Panc1 (cell line): ENCODE measurements around the gene ATF7. TPM values are rescaled to one million over a fixed set of nuclear protein-coding genes. Genes with fewer than 3 reads are reported as not detected.

Experiments used
- ATAC-seq: fragments of 200-7000 bp; cut with Tn5 transposase; 2 replicates; pipeline ENCODE4 v1.9.1; 2020; ENCODE audit warnings: mild to moderate bottlenecking, moderate library complexity
- BruUV-seq: library from RNA; stranded (reverse); fragments of 400-500 nt; replicated peaks from 2 replicates; lab custom pipeline; 2021; lab: Mats Ljungman, UMichigan
- CTCF ChIA-PET: fragments of 300-600 bp; sonication (Branson Sonifier 250); formaldehyde crosslinking; loops from one replicate; lab custom pipeline; 2022; ENCODE audit warnings: antibody characterized with exemption; lab: Charles Lee
- POLR2A ChIA-PET: fragments of 300-600 bp; sonication (Branson Sonifier 250); formaldehyde crosslinking; loops from one replicate; lab custom pipeline; 2022; ENCODE audit warnings: antibody characterized with exemption; lab: Charles Lee
- DNase-seq: peaks from one replicate; pipeline ENCODE4 v3.0.0-alpha.2; 2010; ENCODE audit warnings: low read depth, low spot score
- H3K27ac ChIP-seq: 2 replicates; pipeline ENCODE4 v1.5.1; 2011; ENCODE audit warnings: mild to moderate bottlenecking, low read length, inconsistent platforms
- H3K27me3 ChIP-seq: fragments of 200-500 bp; sonication (Bioruptor generic); 2 replicates; pipeline ENCODE4 v1.6.0; 2014; ENCODE audit warnings: low read length, inconsistent platforms; ENCODE audit not compliant: control insufficient read depth, insufficient read depth
- H3K36me3 ChIP-seq: fragments of 200-500 bp; sonication (Bioruptor generic); 2 replicates; pipeline ENCODE4 v1.5.1; 2014; ENCODE audit warnings: inconsistent platforms, mild to moderate bottlenecking, low read length, moderate library complexity; ENCODE audit not compliant: control insufficient read depth, insufficient read depth
- H3K4me1 ChIP-seq: 2 replicates; pipeline ENCODE4 v1.5.1; 2011; ENCODE audit warnings: inconsistent platforms, mild to moderate bottlenecking, low read length, moderate library complexity; ENCODE audit not compliant: control insufficient read depth, insufficient read depth
- H3K4me3 ChIP-seq, 2 experiments: 2 replicates each; pipeline ENCODE4 v1.5.1; 2011 to 2012; ENCODE audit warnings: low read depth in 2 of 2, low read length in 2 of 2, mild to moderate bottlenecking in 2 of 2, inconsistent platforms in 1 of 2, moderate library complexity in 1 of 2
- H3K9me3 ChIP-seq: fragments of 200-500 bp; sonication (Bioruptor generic); 2 replicates; pipeline ENCODE4 v1.5.1; 2014; ENCODE audit warnings: low read depth, mild to moderate bottlenecking, inconsistent platforms, low read length, moderate library complexity; ENCODE audit not compliant: control insufficient read depth, insufficient read depth
- CTCF ChIP-seq: fragments of 450-650 bp; IDR thresholded peaks from 2 replicates; pipeline ENCODE4 v1.5.1; 2017; ENCODE audit warnings: mild to moderate bottlenecking
- POLR2AphosphoS5 ChIP-seq: IDR thresholded peaks from 2 replicates; pipeline ENCODE4 v1.6.1; 2012; ENCODE audit warnings: mild to moderate bottlenecking, low read depth, low read length, moderate library complexity
- REST ChIP-seq, 2 experiments: IDR thresholded peaks; 2 replicates each; pipeline ENCODE4 v1.6.1; 2011 to 2012; ENCODE audit warnings: low read depth in 2 of 2, control low read depth in 1 of 2, low read length in 1 of 2, mild to moderate bottlenecking in 1 of 2, moderate library complexity in 1 of 2; ENCODE audit not compliant: insufficient read depth in 1 of 2
- SIN3A ChIP-seq: IDR thresholded peaks from 2 replicates; pipeline ENCODE4 v1.6.1; 2012; ENCODE audit warnings: low read depth, mild to moderate bottlenecking, low read length, moderate library complexity, borderline replicate concordance; ENCODE audit not compliant: insufficient read depth
- TCF7L2 ChIP-seq: IDR thresholded peaks from 2 replicates; pipeline ENCODE4 v1.6.1; 2011; ENCODE audit warnings: mild to moderate bottlenecking, low read depth, low read length, inconsistent platforms
- in situ Hi-C: cut with HindIII; loops from 2 replicates; pipeline ENCODE4 v1.10.0; 2016; ENCODE audit warnings: low sequenced_read_pairs, low pct_unique_long_range_greater_than_20kb
- intact Hi-C: fragments of 100-400 bp; cut with micrococcal nuclease; formaldehyde crosslinking; loops from one replicate; pipeline ENCODE4 v1.10.0; 2022; ENCODE audit not compliant: unreplicated experiment
- total RNA-seq: library from RNA; stranded (reverse); gene quantifications from one replicate; pipeline ENCODE4 v1.2.1, GENCODE V29; 2021; ENCODE audit not compliant: unreplicated experiment

ATF7 gene
- total RNA-seq, 1 experiment from 2014 or later, result 29.5 TPM

GRCh38 chr12:53626702-53627169, 554 bp upstream of the ATF7 start:
- BruUV-seq, result no TSS peak
- TF ChIP-seq REST (IDR thresholded peaks at IDR 0.05; ENCODE audit: insufficient read depth in 1 of 2, low read depth in 2 of 2, low read length in 1 of 2), result no peak
- Histone ChIP-seq H3K27me3 (no peaks in the 10 kb centered on the region), H3K27ac (peak overlapping the region; percentile 99), H3K9me3 (no peaks in the 10 kb centered on the region), H3K4me3 (peak overlapping the region; percentile 78 to 96), H3K4me1 (peaks cover 28% of the 10 kb centered on the region), H3K36me3 (peaks cover 2% of the 10 kb centered on the region; the same call in 1 of the 2 replicates)
- peak; percentile 7 for ATAC-seq
- ChIA-PET POLR2A (no interaction called here), CTCF (no interaction called here)
- in situ Hi-C loops (no loop called here), intact Hi-C loops (no loop called here)
- DNase-seq, result no peak

GRCh38 chr12:53625373-53625945, 723 bp downstream of the ATF7 start:
- Histone ChIP-seq H3K4me1 (peaks cover 28% of the 10 kb centered on the region), H3K9me3 (no peaks in the 10 kb centered on the region), H3K36me3 (peaks cover 2% of the 10 kb centered on the region; the same call in 1 of the 2 replicates), H3K27me3 (no peaks in the 10 kb centered on the region), H3K27ac (peak overlapping the region; percentile 99), H3K4me3 (peak overlapping the region; percentile 78 to 96)
- ATAC-seq (no peak), DNase-seq (no peak)
- TF ChIP-seq REST (IDR thresholded peaks at IDR 0.05; ENCODE audit: insufficient read depth in 1 of 2, low read depth in 2 of 2, low read length in 1 of 2), result no peak
- TF ChIP-seq POLR2AphosphoS5, result no peak
- no peak for TF ChIP-seq CTCF
- TF ChIP-seq TCF7L2, result no peak
- no peak for TF ChIP-seq SIN3A
- ChIA-PET CTCF (interaction anchor here (0.6 kb wide), 1 partner anchor 31 kb away, joined by 3 read pairs; no protein-coding TSS in a partner anchor), POLR2A (no interaction called here)
- BruUV-seq, result TSS peak; percentile 77
- intact Hi-C loops (no loop called here), in situ Hi-C loops (no loop called here)
